ENCODE results near the gene MND1.

- TF ChIP-seq CTCF (IDR thresholded peaks at IDR 0.05; ENCODE audit: control extremely low read depth in 1 of 3, insufficient read depth in 1 of 3, low read depth in 1 of 3, low read length in 3 of 3) (no peak), EGR1 (IDR thresholded peaks at IDR 0.05; ENCODE audit: borderline replicate concordance, low read depth, low read length) (no peak), POLR2A (IDR thresholded peaks at IDR 0.05; ENCODE audit: control extremely low read depth in 1 of 2, low read depth in 2 of 2, low read length in 2 of 2) (no peak), TAF1 (IDR thresholded peaks at IDR 0.05; ENCODE audit: low read depth, low read length) (no peak), FOSL1 (IDR thresholded peaks at IDR 0.05; ENCODE audit: insufficient read depth, low read depth, low read length) (no peak), ZNF274 (IDR thresholded peaks at IDR 0.05; ENCODE audit: borderline replicate concordance, extremely low read depth, low read length) (no peak), JUN (IDR thresholded peaks at IDR 0.05; ENCODE audit: low read depth, low read length) (no peak), MAX (IDR thresholded peaks at IDR 0.05) (no peak)
These were observed 83.0 kb downstream of the MND1 start for GRCh38 chr4:153427363-153428071.

All from H1 (cell line).